DMS53 treated with DMSO at 0.1 percent for 48 hours (cell line): ENCODE results near the gene USP24.

Experiments used
- DNase-seq: peaks from one replicate; lab custom pipeline; 2025; ENCODE audit not compliant: unreplicated experiment; lab: John Stamatoyannopoulos, UW

The USP24 gene

GRCh38 chr1:55167224-55167871 is 47.8 kb downstream of the USP24 start:
- DNase-seq: no peak

GRCh38 chr1:55164906-55165305 is 50.3 kb downstream of the USP24 start:
- no peak for DNase-seq

GRCh38 chr1:55159571-55159970 is 55.6 kb downstream of the USP24 start:
- no peak for DNase-seq

- no peak for DNase-seq
These were observed 58.6 kb downstream of the USP24 start for GRCh38 chr1:55156608-55157007.

- no peak for DNase-seq
These were observed 59.1 kb downstream of the USP24 start for GRCh38 chr1:55156093-55156492.

- peak; percentile 58 for DNase-seq
These were observed 59.6 kb downstream of the USP24 start for GRCh38 chr1:55155522-55155921.

- DNase-seq: no peak
These were observed 60.5 kb downstream of the USP24 start for GRCh38 chr1:55154616-55155015.

GRCh38 chr1:55153031-55153430 is 62.1 kb downstream of the USP24 start:
- no peak for DNase-seq

- DNase-seq: no peak
These were observed 64.1 kb downstream of the USP24 start for GRCh38 chr1:55150880-55151588.

GRCh38 chr1:55148676-55149075 is 66.5 kb downstream of the USP24 start:
- no peak for DNase-seq

GRCh38 chr1:55147524-55147923 is 67.6 kb downstream of the USP24 start:
- DNase-seq: no peak

- no peak for DNase-seq
These were observed 68.4 kb downstream of the USP24 start for GRCh38 chr1:55146781-55147180.

GRCh38 chr1:55144886-55145285 is 70.3 kb downstream of the USP24 start:
- no peak for DNase-seq

- no peak for DNase-seq
These were observed 71.5 kb downstream of the USP24 start for GRCh38 chr1:55143684-55144083.

- DNase-seq: no peak
These were observed 73.8 kb downstream of the USP24 start for GRCh38 chr1:55141295-55141893.

GRCh38 chr1:55140546-55140983 is 74.6 kb downstream of the USP24 start:
- DNase-seq: peak; percentile 94

- no peak for DNase-seq
These were observed 75.0 kb downstream of the USP24 start for GRCh38 chr1:55140137-55140536.

- DNase-seq: no peak
These were observed 76.3 kb downstream of the USP24 start for GRCh38 chr1:55138823-55139222.

GRCh38 chr1:55134152-55134808 is 80.9 kb downstream of the USP24 start:
- DNase-seq: no peak

- DNase-seq: no peak
These were observed 83.4 kb downstream of the USP24 start for GRCh38 chr1:55131801-55132200.

- DNase-seq: no peak
These were observed 83.9 kb downstream of the USP24 start for GRCh38 chr1:55131218-55131617.
